ENCODE results near the gene PLCH1. TPM values are rescaled to one million over a fixed set of nuclear protein-coding genes. Genes with fewer than 3 reads are reported as not detected.

Gene PLCH1
- total and polyA plus RNA-seq, 2 experiments from 2014 or later, result 2.7 to 6.2 TPM

DNA sequence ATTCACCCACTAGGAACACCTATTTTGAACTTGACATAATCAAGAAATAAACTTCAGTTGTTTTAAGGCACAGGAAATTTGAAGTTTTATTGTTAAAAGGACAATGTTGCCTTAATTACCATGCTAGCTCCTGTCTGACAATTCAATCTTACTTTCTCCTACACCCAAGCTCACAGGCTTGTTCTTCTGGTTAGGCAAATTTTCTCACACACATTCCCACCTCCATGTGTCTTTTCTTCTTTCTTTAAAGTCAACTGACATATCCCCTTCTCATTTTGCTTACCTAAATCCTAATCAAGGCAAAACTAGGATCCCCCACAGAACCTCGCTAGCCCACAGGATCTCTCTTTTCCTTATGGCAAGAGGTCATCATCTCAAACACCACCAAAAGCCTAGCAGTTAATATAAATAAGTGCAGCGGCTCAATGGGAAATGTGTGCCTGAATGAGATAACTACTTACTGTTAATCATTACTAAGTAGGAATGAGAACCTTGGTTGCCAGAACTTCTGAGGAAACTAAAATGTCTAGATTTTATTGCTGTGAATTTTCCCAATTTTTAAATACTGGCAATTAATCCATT lies 189.3 kb downstream of the PLCH1 start:
- Histone ChIP-seq H3K27me3 (no peaks in the 10 kb centered on the region), H3K4me1 (ENCODE audit: low read depth) (peaks cover 9% of the 10 kb centered on the region), H3K27ac (no peak overlapping the region), H3K36me3 (no peaks in the 10 kb centered on the region), H3K9me3 (ENCODE audit: low read depth) (no peaks in the 10 kb centered on the region), H3K4me3 (no peak overlapping the region)
- TF ChIP-seq, protein P1, sequence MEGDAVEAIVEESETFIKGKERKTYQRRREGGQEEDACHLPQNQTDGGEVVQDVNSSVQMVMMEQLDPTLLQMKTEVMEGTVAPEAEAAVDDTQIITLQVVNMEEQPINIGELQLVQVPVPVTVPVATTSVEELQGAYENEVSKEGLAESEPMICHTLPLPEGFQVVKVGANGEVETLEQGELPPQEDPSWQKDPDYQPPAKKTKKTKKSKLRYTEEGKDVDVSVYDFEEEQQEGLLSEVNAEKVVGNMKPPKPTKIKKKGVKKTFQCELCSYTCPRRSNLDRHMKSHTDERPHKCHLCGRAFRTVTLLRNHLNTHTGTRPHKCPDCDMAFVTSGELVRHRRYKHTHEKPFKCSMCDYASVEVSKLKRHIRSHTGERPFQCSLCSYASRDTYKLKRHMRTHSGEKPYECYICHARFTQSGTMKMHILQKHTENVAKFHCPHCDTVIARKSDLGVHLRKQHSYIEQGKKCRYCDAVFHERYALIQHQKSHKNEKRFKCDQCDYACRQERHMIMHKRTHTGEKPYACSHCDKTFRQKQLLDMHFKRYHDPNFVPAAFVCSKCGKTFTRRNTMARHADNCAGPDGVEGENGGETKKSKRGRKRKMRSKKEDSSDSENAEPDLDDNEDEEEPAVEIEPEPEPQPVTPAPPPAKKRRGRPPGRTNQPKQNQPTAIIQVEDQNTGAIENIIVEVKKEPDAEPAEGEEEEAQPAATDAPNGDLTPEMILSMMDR (IDR thresholded peaks at IDR 0.05; ENCODE audit: low read depth, low read length), result no peak
- DNase-seq (ENCODE audit: low read depth in 1 of 2, low spot score in 1 of 2), result no peak

GRCh38 chr3:155554777-155555451 lies 190.0 kb downstream of the PLCH1 start:
- H3K27ac ChIP-seq, result no peak overlapping the region
- no peaks in the 10 kb centered on the region for H3K36me3 ChIP-seq
- TF ChIP-seq, protein P1 (IDR thresholded peaks at IDR 0.05; ENCODE audit: low read depth, low read length), result no peak
- H3K9me3 ChIP-seq (ENCODE audit: low read depth), result no peaks in the 10 kb centered on the region
- no peak overlapping the region for H3K4me3 ChIP-seq
- DNase-seq (ENCODE audit: low read depth in 1 of 2, low spot score in 1 of 2), result no peak
- peaks cover 9% of the 10 kb centered on the region for H3K4me1 ChIP-seq (ENCODE audit: low read depth)
- H3K27me3 ChIP-seq, result no peaks in the 10 kb centered on the region

DNA sequence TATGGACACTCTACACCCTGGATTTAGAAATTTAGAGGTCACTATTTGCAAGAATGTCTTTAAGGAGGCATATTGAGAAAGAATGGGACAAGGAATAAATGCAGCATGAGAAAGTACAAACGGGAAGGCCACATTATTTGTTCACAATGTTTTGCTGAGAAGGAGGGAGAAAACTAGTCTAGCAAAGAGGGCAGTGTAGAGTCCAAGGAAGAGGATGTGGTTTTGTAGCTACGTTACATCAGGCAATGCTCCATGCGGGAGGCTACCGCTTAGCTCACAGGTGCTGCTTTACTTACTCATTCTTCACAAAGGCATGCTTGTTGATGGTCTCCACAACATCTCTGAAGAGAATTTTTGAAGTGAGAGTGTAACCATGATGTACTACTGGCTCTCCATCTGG lies 191.1 kb downstream of the PLCH1 start:
- Histone ChIP-seq H3K27me3 (no peaks in the 10 kb centered on the region), H3K27ac (no peak overlapping the region), H3K4me1 (ENCODE audit: low read depth) (peaks cover 9% of the 10 kb centered on the region), H3K9me3 (ENCODE audit: low read depth) (no peaks in the 10 kb centered on the region), H3K36me3 (no peaks in the 10 kb centered on the region), H3K4me3 (no peak overlapping the region)
- TF ChIP-seq, protein P1 (IDR thresholded peaks at IDR 0.05; ENCODE audit: low read depth, low read length), result no peak
- no peak for DNase-seq (ENCODE audit: low read depth in 1 of 2, low spot score in 1 of 2)

GRCh38 chr3:155553326-155553725 lies 191.5 kb downstream of the PLCH1 start:
- Histone ChIP-seq H3K36me3 (no peaks in the 10 kb centered on the region), H3K4me3 (no peak overlapping the region), H3K27me3 (no peaks in the 10 kb centered on the region), H3K27ac (no peak overlapping the region), H3K4me1 (ENCODE audit: low read depth) (peaks cover 9% of the 10 kb centered on the region), H3K9me3 (ENCODE audit: low read depth) (no peaks in the 10 kb centered on the region)
- DNase-seq (ENCODE audit: low read depth in 1 of 2, low spot score in 1 of 2), result no peak
- TF ChIP-seq, protein P1 (IDR thresholded peaks at IDR 0.05; ENCODE audit: low read depth, low read length), result no peak

DNA sequence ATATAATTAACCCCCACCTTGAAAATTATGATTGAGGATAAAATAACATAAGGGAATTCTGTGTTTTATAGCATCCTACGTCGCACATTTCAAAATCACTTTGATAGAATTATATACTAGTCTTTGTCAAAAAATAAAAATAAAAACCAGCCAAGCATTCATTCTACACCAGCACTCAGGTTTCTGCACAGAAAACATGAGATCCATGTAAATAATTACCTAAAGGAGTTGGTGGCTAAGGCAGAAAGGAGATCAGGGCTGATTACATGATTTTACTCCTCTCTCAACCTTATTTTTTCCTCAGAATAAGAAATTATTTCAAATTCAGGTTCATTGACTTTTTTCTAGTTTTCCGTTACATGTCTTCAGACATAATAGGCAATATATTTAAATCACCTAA lies 194.5 kb downstream of the PLCH1 start:
- Histone ChIP-seq H3K27me3 (no peaks in the 10 kb centered on the region), H3K36me3 (no peaks in the 10 kb centered on the region), H3K27ac (no peak overlapping the region), H3K4me3 (no peak overlapping the region), H3K9me3 (ENCODE audit: low read depth) (no peaks in the 10 kb centered on the region), H3K4me1 (ENCODE audit: low read depth) (no peaks in the 10 kb centered on the region)
- DNase-seq (ENCODE audit: low read depth in 1 of 2, low spot score in 1 of 2), result no peak
- TF ChIP-seq, protein P1 (IDR thresholded peaks at IDR 0.05; ENCODE audit: low read depth, low read length), result no peak
